ENCODE data around the gene SLC12A5. TPM values are rescaled to one million over a fixed set of nuclear protein-coding genes. Genes with fewer than 3 reads are reported as not detected.
"Not testable (repeated sequence)": the region's sequence is repeated elsewhere in the genome, so short reads cannot be mapped to it uniquely, and the experiment has no call there.

SLC12A5 gene
- total and polyA plus RNA-seq, 2 experiments from 2014 or later = 0.55 TPM; not detected in 1

DNA sequence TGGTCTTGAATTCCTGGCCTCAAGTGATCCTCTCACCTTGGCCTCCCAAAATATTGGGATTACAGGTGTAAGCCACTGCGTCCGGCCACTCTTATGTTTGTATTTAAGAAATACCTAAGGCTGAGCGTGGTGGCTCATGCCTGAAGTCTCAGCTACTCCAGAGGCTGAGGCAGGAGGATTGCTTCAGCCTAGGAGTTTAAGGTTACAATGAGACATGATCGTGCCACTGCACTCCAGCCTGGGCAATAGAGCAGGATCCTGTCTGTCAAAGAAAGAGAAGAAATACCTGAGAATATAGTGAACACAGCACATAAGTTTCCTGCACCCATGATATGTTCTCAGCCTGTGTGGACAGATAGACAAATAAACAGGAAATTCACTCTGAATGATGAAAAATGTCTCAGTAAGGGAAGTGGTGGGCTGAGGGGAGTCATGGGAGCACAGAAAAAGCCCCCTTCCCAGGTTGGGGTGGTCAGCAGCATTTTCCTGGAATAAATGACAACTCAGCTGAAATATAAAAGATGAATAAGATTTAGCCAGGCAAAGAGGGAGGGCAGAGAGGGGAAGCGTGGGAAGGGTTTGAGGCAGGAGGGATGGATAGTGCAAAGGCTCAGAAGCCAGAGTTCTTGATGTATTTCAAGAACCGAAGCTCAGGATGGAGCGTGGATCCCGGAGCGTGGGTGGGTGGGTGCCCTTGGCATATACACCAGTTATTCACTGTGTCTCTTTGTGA lies 34.1 kb upstream of the SLC12A5 start:
- WGBS, 2 experiments (ENCODE audit: low coverage in 1 of 2, low lambda C conversion rate in 2 of 2, missing lambda C conversion rate in 2 of 2) = 58 to 64% methylated on average over 9 of the region's 9 CpGs
- Histone ChIP-seq H3K9me2 (ENCODE audit: insufficient read depth) (no peaks in the 10 kb centered on the region), H3K9ac (no peak overlapping the region), H4K20me1 (ENCODE audit: insufficient read depth) (no peaks in the 10 kb centered on the region), H3F3A (ENCODE audit: insufficient read depth) (no peaks in the 10 kb centered on the region), H3K4me1 (ENCODE audit: insufficient read depth) (0 out of 2 replicates have a peak, but pooled peaks cover 3% of the 10 kb centered on the region), H3K4me3 (no peak overlapping the region), H3K36me3 (ENCODE audit: low read depth) (no peaks in the 10 kb centered on the region), H3K27me3 (replicated peaks; ENCODE audit: insufficient read depth) (peaks cover 17% of the 10 kb centered on the region), H3K79me2 (ENCODE audit: insufficient read depth) (no peaks in the 10 kb centered on the region), H3K9me3 (ENCODE audit: low read depth) (no peaks in the 10 kb centered on the region), H2AFZ (no peak overlapping the region), H3K4me2 (ENCODE audit: unreplicated experiment) (no peak overlapping the region), H3K27ac (no peak overlapping the region)
- in situ Hi-C loops (cut with MboI) = no loop called here
- no peak for DNase-seq
- TF ChIP-seq EZH2 (IDR thresholded peaks at IDR 0.05; ENCODE audit: insufficient read depth, poor library complexity, severe bottlenecking) (no peak), EZH2phosphoT487 (IDR thresholded peaks at IDR 0.05; ENCODE audit: insufficient read depth, low read depth) (no peak)

DNA sequence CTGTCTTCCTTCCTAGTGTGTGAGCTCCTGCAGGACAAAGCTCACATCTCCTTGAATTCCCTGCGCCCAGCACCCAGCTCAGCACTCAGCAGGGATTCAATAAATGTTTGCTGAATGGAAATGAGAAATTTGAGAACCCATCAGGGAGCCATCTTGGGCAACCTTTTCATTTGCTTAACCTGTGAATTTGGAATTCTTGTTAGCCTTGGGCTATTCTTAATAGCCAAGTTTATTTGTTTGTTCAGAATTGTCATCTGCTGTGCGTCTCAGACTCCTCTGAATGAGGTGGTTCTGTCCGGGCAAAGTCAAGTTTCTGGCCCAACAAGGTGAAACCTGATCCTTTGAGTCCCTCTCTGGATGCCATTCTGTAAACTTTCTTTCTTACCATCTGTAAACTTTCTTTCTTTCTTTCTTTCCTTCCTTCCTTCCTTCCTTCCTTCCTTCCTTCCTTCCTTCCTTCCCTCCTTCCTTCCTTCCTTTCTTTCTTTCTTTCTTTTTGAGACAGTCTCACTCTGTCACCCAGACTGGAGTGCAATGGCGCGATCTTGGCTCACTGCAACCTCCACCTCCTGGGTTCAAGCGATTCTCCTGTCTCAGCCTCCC lies 33.4 kb upstream of the SLC12A5 start:
- H3K27ac ChIP-seq; H3K4me2 ChIP-seq (ENCODE audit: unreplicated experiment); H3K36me3 ChIP-seq (ENCODE audit: low read depth); H4K20me1 ChIP-seq (ENCODE audit: insufficient read depth); H3F3A ChIP-seq (ENCODE audit: insufficient read depth); DNase-seq; H2AFZ ChIP-seq; in situ Hi-C loops (cut with MboI); H3K79me2 ChIP-seq (ENCODE audit: insufficient read depth); H3K4me1 ChIP-seq (ENCODE audit: insufficient read depth); H3K9ac ChIP-seq; H3K9me2 ChIP-seq (ENCODE audit: insufficient read depth); H3K4me3 ChIP-seq; H3K9me3 ChIP-seq (ENCODE audit: low read depth): not testable (repeated sequence)
- WGBS, 2 experiments (ENCODE audit: low coverage in 1 of 2, low lambda C conversion rate in 2 of 2, missing lambda C conversion rate in 2 of 2) = 56 to 59% methylated on average over 6 of the region's 6 CpGs
- peaks cover 23% of the 10 kb centered on the region for H3K27me3 ChIP-seq (replicated peaks; ENCODE audit: insufficient read depth)

GRCh38 chr20:45997187-45997586 lies 31.8 kb upstream of the SLC12A5 start:
- no peaks in the 10 kb centered on the region for H3K9me2 ChIP-seq (ENCODE audit: insufficient read depth)
- H3F3A ChIP-seq (ENCODE audit: insufficient read depth) = no peaks in the 10 kb centered on the region
- H3K27me3 ChIP-seq (replicated peaks; ENCODE audit: insufficient read depth) = peaks cover 30% of the 10 kb centered on the region
- H3K9ac ChIP-seq = no peak overlapping the region
- H3K4me1 ChIP-seq (ENCODE audit: insufficient read depth) = 0 out of 2 replicates have a peak, but pooled peaks cover 3% of the 10 kb centered on the region
- no peaks in the 10 kb centered on the region for H3K79me2 ChIP-seq (ENCODE audit: insufficient read depth)
- 36 to 47% methylated on average over 3 of the region's 3 CpGs for WGBS, 2 experiments (ENCODE audit: low coverage in 1 of 2, low lambda C conversion rate in 2 of 2, missing lambda C conversion rate in 2 of 2)
- in situ Hi-C loops (cut with MboI) = no loop called here
- no peaks in the 10 kb centered on the region for H3K9me3 ChIP-seq (ENCODE audit: low read depth)
- TF ChIP-seq EZH2 (IDR thresholded peaks at IDR 0.05; ENCODE audit: insufficient read depth, poor library complexity, severe bottlenecking) (no peak), EZH2phosphoT487 (IDR thresholded peaks at IDR 0.05; ENCODE audit: insufficient read depth, low read depth) (no peak)
- H3K36me3 ChIP-seq (ENCODE audit: low read depth) = no peaks in the 10 kb centered on the region
- no peak overlapping the region for H3K27ac ChIP-seq
- no peak overlapping the region for H3K4me3 ChIP-seq
- no peak overlapping the region for H3K4me2 ChIP-seq (ENCODE audit: unreplicated experiment)
- DNase-seq = no peak
- H2AFZ ChIP-seq = no peak overlapping the region
- H4K20me1 ChIP-seq (ENCODE audit: insufficient read depth) = no peaks in the 10 kb centered on the region

GRCh38 chr20:45998337-45998736 lies 30.7 kb upstream of the SLC12A5 start:
- Histone ChIP-seq H3K79me2 (ENCODE audit: insufficient read depth) (no peaks in the 10 kb centered on the region), H3K4me3 (no peak overlapping the region), H4K20me1 (ENCODE audit: insufficient read depth) (no peaks in the 10 kb centered on the region), H3K36me3 (ENCODE audit: low read depth) (no peaks in the 10 kb centered on the region), H3K27me3 (replicated peaks; ENCODE audit: insufficient read depth) (peaks cover 30% of the 10 kb centered on the region), H2AFZ (no peak overlapping the region), H3K27ac (no peak overlapping the region), H3K4me2 (ENCODE audit: unreplicated experiment) (no peak overlapping the region), H3K4me1 (ENCODE audit: insufficient read depth) (0 out of 2 replicates have a peak, but pooled peaks cover 3% of the 10 kb centered on the region), H3K9me2 (ENCODE audit: insufficient read depth) (no peaks in the 10 kb centered on the region), H3K9me3 (ENCODE audit: low read depth) (no peaks in the 10 kb centered on the region), H3K9ac (no peak overlapping the region), H3F3A (ENCODE audit: insufficient read depth) (no peaks in the 10 kb centered on the region)
- in situ Hi-C loops (cut with MboI) = no loop called here
- DNase-seq = no peak
- WGBS, 2 experiments (ENCODE audit: low coverage in 1 of 2, low lambda C conversion rate in 2 of 2, missing lambda C conversion rate in 2 of 2) = 46 to 52% methylated on average over 2 of the region's 2 CpGs
- no peak for TF ChIP-seq EZH2phosphoT487 (IDR thresholded peaks at IDR 0.05; ENCODE audit: insufficient read depth, low read depth)
- TF ChIP-seq EZH2 (IDR thresholded peaks at IDR 0.05; ENCODE audit: insufficient read depth, poor library complexity, severe bottlenecking) = no peak
